ENCODE measurements around the gene NDOR1.
A peak's percentile ranks its signal among the peaks of the same experiment; 100 is the strongest.

Gene NDOR1

DNA sequence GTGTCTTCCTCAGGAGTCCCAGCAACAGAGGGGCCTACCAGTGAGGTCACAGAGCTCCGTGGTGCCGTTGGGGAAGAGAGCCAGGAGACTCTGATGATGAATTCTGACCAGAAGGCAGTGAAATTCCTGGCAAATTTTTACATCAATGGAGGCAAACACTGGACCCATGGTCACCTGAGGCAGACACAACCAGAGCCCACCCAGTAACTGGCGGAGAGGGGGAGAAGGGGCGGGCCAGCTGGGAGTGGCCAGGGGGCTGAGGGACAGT lies 45.6 kb downstream of the NDOR1 start, which contains the start of gene STPG3:
Gene STPG3 (plus strand): TSS at position 93 of the 268 bp plus-strand sequence. CDS start 1 bp downstream, at position 94.
- peak within 1 kb of the TSS; percentile 74 for H3K56ac ChIP-seq (ENCODE audit: low read length)
- no peak within 1 kb of the TSS for H2BK15ac ChIP-seq (replicated peaks; ENCODE audit: low read depth)
- no peak within 1 kb of the TSS for H3K4ac ChIP-seq (ENCODE audit: low read depth, low read length)
- H2BK5ac ChIP-seq (ENCODE audit: low read length): no peak within 1 kb of the TSS
- peak within 1 kb of the TSS; percentile 96 for H2AK5ac ChIP-seq (ENCODE audit: low read length)
- peak within 1 kb of the TSS; percentile 89 for H3K23ac ChIP-seq (ENCODE audit: low read length)
- H3K9ac ChIP-seq (ENCODE audit: low read length): peak within 1 kb of the TSS; percentile 38
- H3K27me3 ChIP-seq (ENCODE audit: insufficient read depth, low read length, poor library complexity): no peaks in the 10 kb centered on the region
- no peak within 1 kb of the TSS for H4K5ac ChIP-seq (ENCODE audit: low read length)
- no peak within 1 kb of the TSS for H3K4me3 ChIP-seq (ENCODE audit: low read length)
- no peak for DNase-seq
- H3K79me2 ChIP-seq (ENCODE audit: control insufficient read depth, insufficient read depth, low read length): peaks cover 8% of the 10 kb centered on the region
- no peak within 1 kb of the TSS for H4K8ac ChIP-seq (ENCODE audit: low read depth, low read length)
- H3K4me2 ChIP-seq (ENCODE audit: low read length): no peak within 1 kb of the TSS
- H3K36me3 ChIP-seq (ENCODE audit: control insufficient read depth, insufficient read depth, low read length): no peaks in the 10 kb centered on the region
- peaks cover 2% of the 10 kb centered on the region for H3K79me1 ChIP-seq (ENCODE audit: low read length)
- H3K27ac ChIP-seq (ENCODE audit: low read depth, low read length): no peak within 1 kb of the TSS
- no CpG with 5 or more reads among the region's 4 CpGs for WGBS (ENCODE audit: extremely low coverage, insufficient coverage, low lambda C conversion rate)
- H2BK120ac ChIP-seq (ENCODE audit: low read depth, low read length): no peak within 1 kb of the TSS
- no peak within 1 kb of the TSS for H3K18ac ChIP-seq (ENCODE audit: low read length)
- H3K4me1 ChIP-seq (ENCODE audit: control insufficient read depth, low read depth, low read length): peaks cover 9% of the 10 kb centered on the region

DNA sequence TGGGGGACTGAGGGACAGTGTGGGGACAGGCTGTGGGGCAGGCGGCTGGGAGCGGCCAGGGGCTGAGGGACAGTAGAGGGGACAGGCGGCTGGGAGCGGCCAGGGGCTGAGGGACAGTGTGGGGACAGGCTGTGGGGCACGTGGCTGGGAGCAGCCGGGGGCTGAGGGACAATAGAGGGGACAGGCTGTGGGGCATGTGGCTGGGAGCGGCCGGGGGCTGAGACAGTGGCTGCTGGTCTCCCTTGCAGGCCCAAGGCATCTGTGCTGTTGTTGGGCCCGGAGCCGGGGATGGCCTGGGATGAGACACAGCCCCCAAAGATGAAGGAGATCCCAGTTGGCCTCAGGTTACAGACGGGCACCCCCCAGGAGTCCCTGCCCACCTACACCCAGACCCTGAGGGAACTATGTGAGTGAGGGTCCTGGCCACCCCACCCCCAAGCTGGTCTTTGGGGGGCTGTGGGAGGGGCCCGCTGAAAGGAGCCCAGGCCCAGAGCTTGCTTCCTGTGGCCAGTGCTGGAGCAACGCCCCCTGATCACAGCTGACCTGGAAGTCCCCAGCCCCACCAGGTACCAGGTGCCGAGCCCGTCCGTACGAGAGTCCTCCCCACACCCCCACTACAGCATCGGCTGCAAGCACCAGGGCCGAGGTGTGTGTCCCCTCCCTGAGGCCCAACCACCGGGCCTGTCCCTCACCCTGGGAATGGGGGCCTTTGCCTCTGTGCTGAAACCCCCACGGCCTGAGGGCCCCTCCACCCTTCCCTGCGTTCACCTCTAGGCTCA lies 46.2 kb downstream of the NDOR1 start:
- Histone ChIP-seq H4K5ac (ENCODE audit: low read length) (no peak overlapping the region), H3K4ac (ENCODE audit: low read depth, low read length) (no peak overlapping the region), H3K79me2 (ENCODE audit: control insufficient read depth, insufficient read depth, low read length) (peaks cover 13% of the 10 kb centered on the region), H4K8ac (ENCODE audit: low read depth, low read length) (no peak overlapping the region), H3K23ac (ENCODE audit: low read length) (no peak overlapping the region), H3K56ac (ENCODE audit: low read length) (peak overlapping the region; percentile 67), H3K27ac (ENCODE audit: low read depth, low read length) (no peak overlapping the region), H3K36me3 (ENCODE audit: control insufficient read depth, insufficient read depth, low read length) (no peaks in the 10 kb centered on the region), H3K79me1 (ENCODE audit: low read length) (peaks cover 6% of the 10 kb centered on the region), H2AK5ac (ENCODE audit: low read length) (peak overlapping the region; percentile 96), H3K9ac (ENCODE audit: low read length) (peak overlapping the region; percentile 38), H3K4me3 (ENCODE audit: low read length) (no peak overlapping the region), H2BK120ac (ENCODE audit: low read depth, low read length) (no peak overlapping the region), H3K4me2 (ENCODE audit: low read length) (no peak overlapping the region), H2BK5ac (ENCODE audit: low read length) (no peak overlapping the region), H2BK15ac (replicated peaks; ENCODE audit: low read depth) (no peak overlapping the region), H3K27me3 (ENCODE audit: insufficient read depth, low read length, poor library complexity) (no peaks in the 10 kb centered on the region), H3K18ac (ENCODE audit: low read length) (no peak overlapping the region), H3K4me1 (ENCODE audit: control insufficient read depth, low read depth, low read length) (peaks cover 9% of the 10 kb centered on the region)
- no CpG with 5 or more reads among the region's 22 CpGs for WGBS (ENCODE audit: extremely low coverage, insufficient coverage, low lambda C conversion rate)
- DNase-seq: no peak

- no peak overlapping the region for H4K5ac ChIP-seq (ENCODE audit: low read length)
These were observed 47.3 kb downstream of the NDOR1 start for GRCh38 chr9:137252555-137253506.

DNA sequence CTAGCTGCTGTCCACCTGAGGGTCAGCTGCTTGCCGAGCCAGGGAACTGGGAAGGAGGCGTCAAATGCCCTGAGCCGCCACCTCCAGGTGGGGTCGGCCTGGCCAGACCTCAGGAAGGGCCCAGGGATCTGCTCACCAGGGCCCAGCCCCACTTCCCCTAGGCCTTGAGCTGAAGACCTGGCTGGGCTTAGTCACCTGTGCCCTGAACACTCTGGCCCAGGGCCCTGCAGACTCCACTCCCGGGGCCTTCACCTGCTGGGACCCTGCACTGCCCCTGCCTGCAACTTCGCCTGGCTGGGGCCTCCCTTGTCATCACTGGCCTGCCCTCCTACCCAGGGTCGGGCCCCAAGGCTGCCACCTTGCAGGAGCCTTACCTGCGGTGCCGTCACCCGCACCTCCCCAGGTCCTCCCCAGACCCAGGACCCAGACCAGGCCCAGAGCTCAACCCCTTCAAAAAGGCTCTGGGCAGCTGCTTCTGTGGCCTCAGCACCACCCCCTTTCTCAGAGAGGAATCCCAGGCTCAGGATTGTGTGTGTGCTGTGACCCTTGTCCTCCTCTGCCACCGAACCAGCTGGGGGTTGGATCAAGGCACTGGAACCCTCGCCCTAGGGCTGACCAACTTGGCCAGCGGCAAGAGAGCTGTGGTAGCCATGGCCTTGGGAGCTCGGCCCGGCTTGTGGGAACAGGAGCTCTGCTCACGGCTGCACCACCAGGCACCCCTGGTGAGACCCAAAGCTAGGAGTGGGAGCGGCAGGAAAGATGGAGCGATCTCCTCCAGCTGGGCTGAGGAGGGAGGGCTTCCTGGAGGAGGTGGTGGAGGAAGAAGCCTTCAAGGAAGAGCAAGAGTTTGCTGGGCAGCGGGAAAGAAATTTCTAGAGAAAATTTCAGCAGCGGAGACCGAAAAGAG lies 48.5 kb downstream of the NDOR1 start:
- no peak overlapping the region for H4K5ac ChIP-seq (ENCODE audit: low read length)
- peak overlapping the region; percentile 74 for H2AK5ac ChIP-seq (ENCODE audit: low read length)
- peak overlapping the region; percentile 56 for H3K4me3 ChIP-seq (ENCODE audit: low read length)
- H3K4ac ChIP-seq (ENCODE audit: low read depth, low read length): peak overlapping the region; percentile 88
- H2BK120ac ChIP-seq (ENCODE audit: low read depth, low read length): no peak overlapping the region
- H3K23ac ChIP-seq (ENCODE audit: low read length): no peak overlapping the region
- no peak overlapping the region for H2BK5ac ChIP-seq (ENCODE audit: low read length)
- no peak overlapping the region for H3K27ac ChIP-seq (ENCODE audit: low read depth, low read length)
- H3K79me2 ChIP-seq (ENCODE audit: control insufficient read depth, insufficient read depth, low read length): peaks cover 16% of the 10 kb centered on the region
- no peak overlapping the region for H2BK15ac ChIP-seq (replicated peaks; ENCODE audit: low read depth)
- peak overlapping the region; percentile 70 for H3K4me2 ChIP-seq (ENCODE audit: low read length)
- H3K56ac ChIP-seq (ENCODE audit: low read length): peak overlapping the region; percentile 99
- H4K8ac ChIP-seq (ENCODE audit: low read depth, low read length): no peak overlapping the region
- H3K18ac ChIP-seq (ENCODE audit: low read length): peak overlapping the region; percentile 88
- DNase-seq: no peak
- no peaks in the 10 kb centered on the region for H3K27me3 ChIP-seq (ENCODE audit: insufficient read depth, low read length, poor library complexity)
- WGBS (ENCODE audit: extremely low coverage, insufficient coverage, low lambda C conversion rate): no CpG with 5 or more reads among the region's 21 CpGs
- peaks cover 1% of the 10 kb centered on the region for H3K36me3 ChIP-seq (ENCODE audit: control insufficient read depth, insufficient read depth, low read length)
- peaks cover 9% of the 10 kb centered on the region for H3K79me1 ChIP-seq (ENCODE audit: low read length)
- peaks cover 9% of the 10 kb centered on the region for H3K4me1 ChIP-seq (ENCODE audit: control insufficient read depth, low read depth, low read length)
- H3K9ac ChIP-seq (ENCODE audit: low read length): peak overlapping the region; percentile 99

More at GRCh38 chr9:137252555-137253506, 47.3 kb downstream of the NDOR1 start:
- no peak for DNase-seq
- H3K27ac ChIP-seq (ENCODE audit: low read depth, low read length): no peak overlapping the region
- no peak overlapping the region for H3K4me3 ChIP-seq (ENCODE audit: low read length)
- H3K56ac ChIP-seq (ENCODE audit: low read length): no peak overlapping the region
- no peak overlapping the region for H2BK5ac ChIP-seq (ENCODE audit: low read length)
- H3K4me2 ChIP-seq (ENCODE audit: low read length): no peak overlapping the region
- no peak overlapping the region for H2BK15ac ChIP-seq (replicated peaks; ENCODE audit: low read depth)
- H3K79me1 ChIP-seq (ENCODE audit: low read length): peaks cover 9% of the 10 kb centered on the region
- no peak overlapping the region for H4K8ac ChIP-seq (ENCODE audit: low read depth, low read length)
- no peaks in the 10 kb centered on the region for H3K27me3 ChIP-seq (ENCODE audit: insufficient read depth, low read length, poor library complexity)
- no peak overlapping the region for H3K18ac ChIP-seq (ENCODE audit: low read length)
- peaks cover 16% of the 10 kb centered on the region for H3K79me2 ChIP-seq (ENCODE audit: control insufficient read depth, insufficient read depth, low read length)
- H3K23ac ChIP-seq (ENCODE audit: low read length): no peak overlapping the region
- H3K36me3 ChIP-seq (ENCODE audit: control insufficient read depth, insufficient read depth, low read length): peaks cover 1% of the 10 kb centered on the region
- peaks cover 9% of the 10 kb centered on the region for H3K4me1 ChIP-seq (ENCODE audit: control insufficient read depth, low read depth, low read length)
- no peak overlapping the region for H3K9ac ChIP-seq (ENCODE audit: low read length)
- H2BK120ac ChIP-seq (ENCODE audit: low read depth, low read length): no peak overlapping the region
- WGBS (ENCODE audit: extremely low coverage, insufficient coverage, low lambda C conversion rate): no CpG with 5 or more reads among the region's 35 CpGs
- H2AK5ac ChIP-seq (ENCODE audit: low read length): no peak overlapping the region
- H3K4ac ChIP-seq (ENCODE audit: low read depth, low read length): no peak overlapping the region

- no peak within 1 kb of the TSS for H4K5ac ChIP-seq (ENCODE audit: low read length)
- peaks cover 9% of the 10 kb centered on the region for H3K79me1 ChIP-seq (ENCODE audit: low read length)
- H3K4me1 ChIP-seq (ENCODE audit: control insufficient read depth, low read depth, low read length): peaks cover 9% of the 10 kb centered on the region
- no peaks in the 10 kb centered on the region for H3K27me3 ChIP-seq (ENCODE audit: insufficient read depth, low read length, poor library complexity)
- H3K9ac ChIP-seq (ENCODE audit: low read length): peak within 1 kb of the TSS; percentile 99
- DNase-seq: peak; percentile 88
- H2BK5ac ChIP-seq (ENCODE audit: low read length): peak within 1 kb of the TSS; percentile 9
- peak within 1 kb of the TSS; percentile 70 for H3K4me2 ChIP-seq (ENCODE audit: low read length)
- H3K56ac ChIP-seq (ENCODE audit: low read length): peak within 1 kb of the TSS; percentile 99
- H2BK15ac ChIP-seq (replicated peaks; ENCODE audit: low read depth): no peak within 1 kb of the TSS
- WGBS (ENCODE audit: extremely low coverage, insufficient coverage, low lambda C conversion rate): no CpG with 5 or more reads among the region's 105 CpGs
- H2AK5ac ChIP-seq (ENCODE audit: low read length): peak within 1 kb of the TSS; percentile 74
- peaks cover 16% of the 10 kb centered on the region for H3K79me2 ChIP-seq (ENCODE audit: control insufficient read depth, insufficient read depth, low read length)
- peak within 1 kb of the TSS; percentile 92 for H4K8ac ChIP-seq (ENCODE audit: low read depth, low read length)
- H3K23ac ChIP-seq (ENCODE audit: low read length): no peak within 1 kb of the TSS
- H3K36me3 ChIP-seq (ENCODE audit: control insufficient read depth, insufficient read depth, low read length): peaks cover 3% of the 10 kb centered on the region
- H3K27ac ChIP-seq (ENCODE audit: low read depth, low read length): peak within 1 kb of the TSS; percentile 54
- peak within 1 kb of the TSS; percentile 88 for H3K18ac ChIP-seq (ENCODE audit: low read length)
- peak within 1 kb of the TSS; percentile 89 for H3K4ac ChIP-seq (ENCODE audit: low read depth, low read length)
- peak within 1 kb of the TSS; percentile 1 for H2BK120ac ChIP-seq (ENCODE audit: low read depth, low read length)
- peak within 1 kb of the TSS; percentile 82 for H3K4me3 ChIP-seq (ENCODE audit: low read length)
These were observed 49.3 kb downstream of the NDOR1 start, which contains the start of gene NELFB for GRCh38 chr9:137254624-137255447. TSS of gene NELFB (plus strand) at chr9:137255327.

Measured in mesendoderm (in vitro differentiated cells).